Midbrain (tissue), 1 donor: ENCODE results near the gene BROX.
"Not testable (repeated sequence)": the region's sequence is repeated elsewhere in the genome, so short reads cannot be mapped to it uniquely, and the experiment has no call there.

Experiments used
- DNase-seq: peaks from one replicate; lab custom pipeline; 2025; lab: John Stamatoyannopoulos, UW

BROX gene

GRCh38 chr1:222730866-222731265, 18.5 kb downstream of the BROX start:
- DNase-seq = no peak

GRCh38 chr1:222732216-222733159, 20.1 kb downstream of the BROX start:
- no peak for DNase-seq

GRCh38 chr1:222734740-222735139, 22.4 kb downstream of the BROX start:
- no peak for DNase-seq

GRCh38 chr1:222736470-222736869, 24.1 kb downstream of the BROX start:
- no peak for DNase-seq

- no peak for DNase-seq
These were observed 24.6 kb downstream of the BROX start, which contains the start of gene FAM177B for GRCh38 chr1:222736972-222737371. FAM177B (plus strand) TSS chr1:222737202; CDS start chr1:222746546, 9,344 bp downstream.

- no peak for DNase-seq
These were observed 27.1 kb downstream of the BROX start for GRCh38 chr1:222739465-222739864.

GRCh38 chr1:222739929-222740328, 27.6 kb downstream of the BROX start:
- DNase-seq = no peak

- not testable (repeated sequence) for DNase-seq
These were observed 29.5 kb downstream of the BROX start for GRCh38 chr1:222741630-222742457.

GRCh38 chr1:222749927-222750326, 37.6 kb downstream of the BROX start:
- no peak for DNase-seq

- DNase-seq = no peak
These were observed 38.3 kb downstream of the BROX start for GRCh38 chr1:222750651-222751050.

- DNase-seq = no peak
These were observed 38.9 kb downstream of the BROX start for GRCh38 chr1:222751255-222751654.

GRCh38 chr1:222754366-222755139, 42.2 kb downstream of the BROX start:
- peak; percentile 24 for DNase-seq

- no peak for DNase-seq
These were observed 45.4 kb downstream of the BROX start for GRCh38 chr1:222757646-222758268.

GRCh38 chr1:222759451-222760035, 47.2 kb downstream of the BROX start:
- DNase-seq = no peak

- no peak for DNase-seq
These were observed 48.7 kb downstream of the BROX start for GRCh38 chr1:222761083-222761482.

- DNase-seq = not testable (repeated sequence)
These were observed 49.8 kb downstream of the BROX start for GRCh38 chr1:222762178-222762577.

GRCh38 chr1:222767152-222767571, 54.8 kb downstream of the BROX start:
- DNase-seq = no peak

- no peak for DNase-seq
These were observed 56.2 kb downstream of the BROX start for GRCh38 chr1:222768592-222768991.

GRCh38 chr1:222769181-222769580, 56.8 kb downstream of the BROX start:
- DNase-seq = no peak

- no peak for DNase-seq
These were observed 57.7 kb downstream of the BROX start for GRCh38 chr1:222769971-222770620.

- DNase-seq = no peak
These were observed 60.6 kb downstream of the BROX start for GRCh38 chr1:222772996-222773379.
